Activated T-cell treated with anti-CD3 and anti-CD28 coated beads for 24 hours (primary cell): ENCODE data around the gene NPIPA5.
"Not testable (repeated sequence)": the region's sequence is repeated elsewhere in the genome, so short reads cannot be mapped to it uniquely, and the experiment has no call there.

Experiments
- DNase-seq: peaks from one replicate; pipeline ENCODE4 v3.0.0-alpha.2; 2020; ENCODE audit warnings: low read depth

The NPIPA5 gene

DNA sequence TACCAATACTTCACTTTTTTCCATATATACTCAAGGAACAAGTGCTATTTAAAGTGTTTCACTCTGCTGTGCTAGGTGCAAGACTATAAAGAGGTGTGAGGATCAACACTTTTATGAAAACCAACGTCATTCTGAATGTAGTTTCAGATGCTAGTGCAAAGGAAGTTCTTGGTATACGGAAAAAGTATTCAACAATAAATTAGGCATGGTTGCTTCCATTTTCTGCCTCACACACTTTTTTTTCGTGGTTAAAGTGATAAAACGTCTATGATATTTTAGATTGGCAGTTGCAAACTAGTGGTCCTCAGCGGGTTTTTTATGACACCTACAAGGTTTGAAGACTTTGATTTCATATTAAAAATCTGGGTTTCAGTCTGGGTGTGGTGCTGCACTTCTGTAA is 11.8 kb upstream of the NPIPA5 start:
- DNase-seq, result not testable (repeated sequence)

- DNase-seq, result not testable (repeated sequence)
Measured at GRCh38 chr16:15388060-15388459, 10.0 kb upstream of the NPIPA5 start.

- not testable (repeated sequence) for DNase-seq
Measured at GRCh38 chr16:15382810-15383209, 4.7 kb upstream of the NPIPA5 start.

DNA sequence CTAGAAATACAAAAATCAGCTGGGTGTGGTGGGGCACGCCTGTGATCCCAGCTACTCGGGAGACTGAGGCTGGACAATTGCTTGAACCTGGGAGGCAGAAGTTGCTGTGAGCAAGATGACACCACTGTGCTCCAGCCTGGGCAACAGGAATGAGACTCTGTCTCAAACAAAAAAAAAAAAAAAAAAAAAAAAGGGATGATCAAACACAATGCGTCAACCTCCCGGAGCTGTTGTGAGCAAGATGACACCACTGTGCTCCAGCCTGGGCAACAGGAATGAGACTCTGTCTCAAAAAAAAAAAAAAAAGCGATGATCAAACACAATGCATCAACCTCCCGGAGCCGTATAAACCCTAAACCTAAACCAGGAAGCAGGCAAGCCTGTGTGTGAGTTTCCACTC is 20.6 kb downstream of the NPIPA5 start:
- not testable (repeated sequence) for DNase-seq

DNA sequence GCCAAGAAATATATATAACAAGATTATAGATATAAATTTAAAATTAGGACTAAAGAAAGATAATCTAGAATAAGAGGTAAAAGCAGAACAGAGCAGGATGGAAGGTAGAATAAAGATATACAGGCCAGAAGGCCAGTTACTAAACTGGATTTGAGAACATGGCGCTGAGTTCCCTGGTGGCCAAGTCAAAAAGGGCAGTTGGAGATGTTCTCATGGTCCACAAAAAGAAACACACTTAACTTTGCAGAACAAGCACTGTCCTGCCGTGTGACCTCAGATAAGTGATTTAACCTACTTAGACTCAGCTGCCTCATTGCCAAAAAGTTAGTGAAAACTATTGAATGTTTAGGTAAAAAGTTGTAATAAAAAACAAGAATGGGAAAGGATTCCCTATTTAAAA is 23.2 kb downstream of the NPIPA5 start:
- DNase-seq, result not testable (repeated sequence)

DNA sequence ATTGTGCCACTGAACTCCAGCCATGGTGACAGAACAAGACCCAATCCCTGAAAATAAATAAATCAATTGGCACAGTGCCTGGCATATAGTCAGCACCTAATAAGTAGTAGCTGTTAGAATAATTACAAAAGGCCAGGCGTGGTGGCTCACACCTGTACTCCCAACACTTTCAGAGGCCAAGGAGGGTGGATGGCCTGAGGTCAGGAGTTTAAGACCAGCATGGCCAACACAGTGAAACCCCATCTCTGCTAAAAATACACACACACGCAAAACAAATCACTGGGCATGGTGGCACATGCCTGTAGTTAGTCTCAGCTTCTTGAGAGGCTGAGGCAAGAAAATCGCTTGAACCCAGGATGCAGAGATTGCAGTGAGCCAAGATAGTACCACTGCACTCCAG is 25.2 kb downstream of the NPIPA5 start:
- not testable (repeated sequence) for DNase-seq

GRCh38 chr16:15351745-15352144 is 26.3 kb downstream of the NPIPA5 start:
- DNase-seq, result not testable (repeated sequence)

- not testable (repeated sequence) for DNase-seq
Measured at GRCh38 chr16:15351251-15351650, 26.8 kb downstream of the NPIPA5 start.

GRCh38 chr16:15348721-15349120 is 29.4 kb downstream of the NPIPA5 start:
- not testable (repeated sequence) for DNase-seq

GRCh38 chr16:15342337-15342736 is 35.8 kb downstream of the NPIPA5 start:
- not testable (repeated sequence) for DNase-seq

GRCh38 chr16:15338986-15339385 is 39.1 kb downstream of the NPIPA5 start:
- not testable (repeated sequence) for DNase-seq

GRCh38 chr16:15337974-15338605 is 40.0 kb downstream of the NPIPA5 start:
- not testable (repeated sequence) for DNase-seq

- DNase-seq, result not testable (repeated sequence)
Measured at GRCh38 chr16:15335609-15336008, 42.5 kb downstream of the NPIPA5 start.

- DNase-seq, result not testable (repeated sequence)
Measured at GRCh38 chr16:15333969-15334368, 44.1 kb downstream of the NPIPA5 start.

GRCh38 chr16:15330978-15331377 is 47.1 kb downstream of the NPIPA5 start:
- DNase-seq, result not testable (repeated sequence)

DNA sequence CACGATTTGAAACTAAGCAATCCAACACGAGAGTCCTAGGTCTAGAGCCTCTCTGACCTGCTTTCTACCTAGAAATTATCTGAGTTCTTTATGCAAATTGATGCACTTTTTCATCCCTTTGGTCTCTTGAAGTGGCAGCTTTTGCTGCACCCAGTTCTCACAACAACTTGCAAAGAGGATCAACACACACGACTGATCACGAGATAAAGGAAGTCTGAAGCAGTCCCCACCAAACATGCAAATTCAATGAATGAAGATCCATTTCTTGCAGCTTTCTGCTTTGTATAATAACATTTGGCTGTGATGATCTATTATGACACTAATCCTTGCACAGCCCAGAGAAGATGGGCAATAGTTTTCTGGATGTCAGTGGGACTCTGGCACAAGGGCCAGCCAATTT is 53.1 kb downstream of the NPIPA5 start:
- DNase-seq, result not testable (repeated sequence)

- DNase-seq, result not testable (repeated sequence)
Measured at GRCh38 chr16:15323373-15323772, 54.7 kb downstream of the NPIPA5 start.

DNA sequence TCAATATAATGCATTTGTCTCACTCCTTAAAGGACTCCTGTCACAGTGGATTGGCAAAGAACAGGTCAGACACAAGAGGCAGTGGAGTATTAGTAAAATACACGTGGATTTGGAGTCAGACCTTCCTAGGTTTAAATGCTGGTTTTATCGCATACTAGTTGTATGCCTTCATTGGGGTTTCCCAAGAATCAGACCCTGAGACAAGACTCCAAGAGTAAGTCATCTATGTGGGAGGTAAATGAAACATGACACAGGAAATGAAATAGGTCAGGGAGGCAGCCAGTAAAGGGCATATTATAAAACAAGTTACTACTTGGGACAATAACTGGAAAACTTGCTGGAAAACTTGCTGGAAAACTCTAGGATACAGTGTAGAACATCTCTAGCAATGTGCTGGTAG is 56.9 kb downstream of the NPIPA5 start:
- DNase-seq, result not testable (repeated sequence)

DNA sequence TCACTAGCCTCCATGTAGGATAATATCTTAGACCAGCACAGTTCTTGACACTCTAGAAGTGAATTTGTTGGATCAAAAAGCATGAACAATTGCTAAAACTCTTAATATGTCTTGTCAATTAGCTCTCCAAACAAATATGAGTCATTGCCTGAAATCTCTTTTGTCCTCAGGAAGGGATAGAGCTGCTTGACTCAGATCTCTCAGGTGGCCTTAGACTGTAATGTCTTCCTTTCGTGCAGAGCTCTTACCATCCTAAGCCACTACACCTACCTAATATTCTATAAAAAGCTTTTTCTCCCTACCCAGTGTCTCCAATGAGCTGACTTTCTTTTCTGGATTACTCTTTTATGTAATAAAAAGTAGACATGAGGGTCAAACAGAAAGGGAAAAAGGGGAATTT is 63.5 kb downstream of the NPIPA5 start:
- DNase-seq, result not testable (repeated sequence)
